HG03442 (cell line): ENCODE measurements around the gene USP27X.

ENCODE experiments used
- ATAC-seq: cut with Tn5 transposase; IDR thresholded peaks from one replicate; pipeline ENCODE4 v1.9.1; 2021; ENCODE audit warnings: mild to moderate bottlenecking, moderate library complexity; ENCODE audit not compliant: unreplicated experiment

Gene USP27X

DNA sequence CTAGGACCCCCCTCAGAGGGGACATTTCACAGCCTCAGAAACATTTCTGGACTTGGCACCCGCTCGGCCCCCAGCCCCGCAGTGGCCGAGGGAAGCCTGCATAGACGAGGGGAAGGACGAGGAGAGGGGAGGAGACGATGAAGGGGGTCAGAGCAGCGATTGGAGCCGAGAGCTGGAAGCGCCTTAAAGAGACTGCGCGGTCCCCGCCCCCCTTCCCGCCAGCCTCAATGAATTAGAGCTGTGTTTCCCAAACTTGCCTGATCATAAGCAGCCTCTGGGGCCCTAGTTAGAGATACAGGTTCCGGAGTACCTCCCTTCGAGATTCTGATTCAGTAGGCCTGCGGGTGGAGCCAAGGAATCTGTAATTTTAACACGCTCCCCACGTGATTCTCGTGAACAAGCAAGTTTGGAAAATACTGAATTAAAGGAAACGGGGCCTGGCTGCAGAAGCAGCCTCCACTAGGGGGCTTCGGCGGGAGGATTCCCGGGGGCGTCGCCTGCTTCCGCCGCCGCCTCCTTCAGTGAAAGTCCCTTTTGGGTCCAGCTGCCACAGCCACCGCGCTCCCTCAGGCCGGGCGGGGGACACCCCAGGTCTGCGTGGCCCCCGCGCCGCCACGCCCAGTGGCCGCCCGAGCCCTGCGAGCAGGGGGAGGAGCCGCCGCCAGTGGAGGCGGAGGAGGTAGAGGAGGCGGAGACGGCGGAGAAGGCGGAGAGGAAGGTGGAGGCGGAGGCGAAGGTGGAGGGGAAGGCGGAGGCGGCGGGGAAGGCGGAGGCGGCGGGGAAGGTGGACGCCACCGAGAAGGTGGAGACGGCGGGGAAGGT is at the start of gene USP27X:
USP27X (plus strand) TSS at position 651 of the 822 bp plus-strand sequence. CDS start 824 bp downstream, outside the sequence.
- peak; percentile 87 for ATAC-seq

DNA sequence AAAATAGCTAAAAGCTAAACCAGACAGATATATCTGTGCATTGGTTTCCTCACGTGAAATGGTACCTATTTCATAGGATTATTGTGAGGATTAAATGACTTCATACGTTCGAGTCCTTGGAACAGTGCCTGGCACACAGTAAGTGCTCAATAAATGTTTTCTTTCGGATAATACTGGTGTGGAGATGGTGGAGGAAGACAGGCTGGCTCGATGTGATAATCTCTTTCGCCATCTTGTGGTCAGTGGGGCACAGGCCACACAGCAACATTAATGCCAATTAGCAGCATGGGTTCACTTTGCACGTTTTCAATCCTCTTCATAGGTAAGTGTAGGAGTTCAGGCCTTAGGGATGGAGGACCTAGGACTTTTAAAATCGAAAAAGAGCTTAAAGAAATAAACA is 40.9 kb upstream of the USP27X start:
- no peak for ATAC-seq

DNA sequence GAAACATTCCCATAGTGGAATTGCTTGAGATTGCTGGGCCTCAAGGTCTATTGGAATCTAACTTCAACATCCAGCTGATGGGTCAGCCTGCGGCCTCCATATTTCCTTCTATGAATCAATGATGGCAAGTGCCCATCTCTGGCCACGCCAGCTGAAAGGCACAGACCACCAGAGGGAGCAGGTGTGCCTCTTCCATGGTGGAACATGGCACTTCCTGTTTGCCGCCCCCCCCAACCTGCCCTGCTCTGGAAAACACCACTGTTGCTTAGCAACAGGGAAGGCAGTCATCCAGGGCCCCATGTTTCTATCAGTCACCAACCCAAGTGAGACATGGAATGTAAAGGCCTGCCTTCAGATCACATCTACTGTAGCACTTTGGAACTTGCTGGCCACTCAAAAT is 38.6 kb upstream of the USP27X start:
- peak; percentile 72 for ATAC-seq

DNA sequence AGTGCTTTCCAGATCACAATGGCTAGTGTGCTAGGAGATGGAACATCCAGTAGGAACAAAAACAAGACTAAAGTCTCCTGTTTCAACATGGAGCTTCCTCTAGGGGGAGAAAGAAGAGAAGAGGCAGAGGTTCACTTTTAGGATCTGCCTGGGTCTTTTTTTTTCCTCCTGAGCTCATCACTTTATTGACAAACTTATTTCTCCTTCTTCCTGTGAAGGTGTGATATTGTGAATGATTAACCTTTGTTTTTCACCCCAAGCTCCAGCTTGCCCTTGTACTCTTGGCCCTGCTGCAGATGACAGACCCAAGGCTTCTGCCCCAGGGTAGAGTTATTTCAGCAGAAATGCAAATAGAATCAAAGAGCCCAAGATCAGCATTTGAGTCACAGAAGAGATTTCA is 36.7 kb upstream of the USP27X start:
- no peak for ATAC-seq

DNA sequence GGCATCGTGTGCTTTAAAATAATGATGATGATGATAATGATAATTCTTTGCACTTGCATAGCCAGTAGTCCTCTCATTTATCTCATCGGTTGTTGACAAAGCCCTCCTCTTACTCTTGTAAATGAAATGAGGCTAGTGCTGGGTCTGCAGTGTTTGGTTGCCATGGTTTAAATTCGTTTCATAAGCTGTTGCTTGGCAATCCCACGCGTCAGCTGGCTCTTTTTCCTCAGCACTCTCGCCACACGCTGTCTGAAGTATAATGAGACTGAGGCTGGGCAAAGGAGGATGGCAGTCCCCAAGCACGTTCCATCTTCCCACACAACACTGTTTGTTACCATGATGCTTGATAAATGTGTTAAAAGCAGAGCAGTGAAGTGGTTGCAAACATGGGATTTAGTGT is 34.7 kb upstream of the USP27X start:
- no peak for ATAC-seq

DNA sequence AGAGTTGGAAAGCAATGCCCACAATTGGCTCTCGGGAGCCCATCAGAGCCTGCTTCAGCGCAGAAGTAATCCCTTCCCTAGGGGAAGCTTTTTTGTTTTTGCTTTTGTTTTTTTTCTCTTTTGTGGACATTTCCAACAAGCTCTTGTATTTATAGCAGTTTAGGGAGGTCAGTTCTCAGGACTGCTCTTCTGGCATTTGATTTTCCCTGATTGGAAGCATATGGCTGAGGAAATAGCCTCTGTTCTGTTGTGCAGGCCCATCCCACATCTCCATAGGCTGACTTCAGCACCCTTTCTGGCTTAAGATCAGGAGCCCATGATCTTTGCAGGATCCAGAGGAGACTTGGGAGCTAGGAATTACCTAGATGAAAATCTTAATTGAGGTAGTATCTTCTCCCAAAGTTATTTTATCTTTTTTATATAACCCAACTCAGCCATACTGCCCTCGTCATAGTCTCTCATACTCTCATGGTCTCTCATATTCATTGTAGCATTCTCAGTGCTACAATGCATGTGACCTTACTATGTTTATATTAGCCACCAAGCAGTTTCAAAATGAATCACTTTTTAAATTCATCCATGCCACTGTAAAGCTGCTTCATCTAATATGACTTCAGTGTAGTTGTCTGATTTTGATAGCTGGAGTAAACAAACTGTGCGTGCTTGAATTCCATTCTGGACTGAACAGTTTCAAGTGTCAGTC is 33.4 kb upstream of the USP27X start:
- peak; percentile 82 for ATAC-seq

DNA sequence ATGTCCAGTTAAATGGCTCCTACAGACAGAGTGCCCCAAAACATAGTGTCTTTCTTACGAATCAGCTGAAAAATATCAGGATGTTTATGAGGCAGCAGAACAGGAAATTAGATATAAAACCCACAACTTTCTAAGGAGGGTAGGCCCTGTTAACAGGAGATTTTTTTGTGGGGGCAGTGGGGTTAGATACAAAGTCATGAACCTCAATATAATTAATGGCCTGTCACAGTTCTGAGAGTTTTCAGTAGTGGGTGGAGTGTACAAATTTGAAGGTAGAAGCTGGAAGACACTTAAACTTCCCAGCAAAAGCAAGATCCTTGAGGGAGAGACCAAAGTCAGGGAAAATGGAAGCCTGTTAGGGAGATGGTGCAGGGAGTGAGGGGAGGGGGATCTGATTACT is 32.8 kb upstream of the USP27X start:
- no peak for ATAC-seq

DNA sequence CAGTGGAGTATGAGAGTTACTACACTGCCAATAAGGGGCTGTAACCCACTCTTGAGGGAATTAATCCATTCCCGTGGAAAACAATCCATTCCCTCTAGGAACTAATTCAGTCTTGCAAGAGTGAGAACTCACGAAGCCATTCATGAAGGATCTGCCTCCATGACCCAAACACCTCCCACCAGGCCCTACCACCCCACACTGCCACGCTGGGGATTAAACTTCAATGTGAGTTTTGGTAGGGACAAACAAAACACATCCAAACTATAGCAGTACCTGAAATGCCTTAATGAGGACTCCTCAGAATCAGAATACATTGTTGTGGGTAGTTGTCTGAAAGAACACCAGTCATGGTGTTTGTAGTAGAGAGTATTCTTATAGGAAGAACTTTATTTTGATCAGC is 31.0 kb upstream of the USP27X start:
- ATAC-seq = no peak

DNA sequence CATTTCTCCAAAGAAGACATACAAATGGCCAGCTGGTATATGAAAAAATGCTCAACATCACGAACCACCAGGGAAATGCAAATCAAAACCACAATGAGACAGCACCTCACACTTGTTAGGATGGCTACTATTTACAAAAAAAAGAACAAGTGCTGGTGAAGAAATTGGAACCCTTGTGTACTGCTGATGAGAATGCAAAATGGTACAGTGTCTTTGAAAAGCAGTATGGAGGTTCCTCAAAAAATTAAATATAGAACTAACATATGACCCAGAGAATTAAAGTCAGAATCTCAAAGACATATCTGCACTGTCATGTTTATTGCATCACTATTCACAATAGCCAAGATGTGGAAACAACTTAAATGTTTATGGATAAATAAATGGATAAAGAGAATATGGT is 29.3 kb upstream of the USP27X start:
- ATAC-seq = no peak

DNA sequence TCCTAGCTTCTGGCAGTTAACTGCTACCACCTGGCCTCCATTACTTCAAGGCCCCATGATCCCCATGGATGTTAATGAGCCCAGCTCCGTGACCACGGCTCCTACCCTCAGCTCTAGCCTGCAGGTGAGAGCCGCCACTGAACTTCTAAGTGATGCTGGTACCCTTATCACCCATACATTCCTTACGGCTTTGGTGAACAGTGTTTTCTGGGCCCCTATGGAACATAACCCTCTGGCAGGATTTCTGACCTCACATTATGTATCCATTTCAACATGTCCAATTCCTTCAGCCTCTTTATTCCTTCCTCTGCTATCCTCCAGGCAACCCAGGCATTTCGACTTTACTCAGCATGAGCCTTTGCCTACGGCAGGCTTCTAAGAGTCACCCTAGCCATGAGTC is 25.6 kb upstream of the USP27X start:
- no peak for ATAC-seq

DNA sequence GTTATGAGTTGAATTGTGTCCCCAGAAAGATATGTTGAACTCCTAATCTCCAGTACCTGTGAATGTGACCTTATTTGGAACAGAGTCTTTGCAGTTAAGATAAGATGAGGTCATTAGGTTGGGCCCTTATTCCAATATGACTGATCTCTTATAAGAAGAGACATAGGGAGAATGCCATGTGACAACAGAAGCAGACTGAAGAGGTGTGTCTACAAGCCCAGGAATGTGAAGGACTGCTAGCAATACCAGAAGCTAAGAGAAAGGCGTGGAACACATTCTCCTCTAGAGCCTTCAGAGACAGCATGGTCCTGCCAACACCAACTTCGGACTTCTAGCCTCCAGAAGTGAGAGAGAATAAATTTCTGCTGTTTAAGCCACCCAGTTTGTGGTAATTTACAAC is 22.5 kb upstream of the USP27X start:
- ATAC-seq = no peak

DNA sequence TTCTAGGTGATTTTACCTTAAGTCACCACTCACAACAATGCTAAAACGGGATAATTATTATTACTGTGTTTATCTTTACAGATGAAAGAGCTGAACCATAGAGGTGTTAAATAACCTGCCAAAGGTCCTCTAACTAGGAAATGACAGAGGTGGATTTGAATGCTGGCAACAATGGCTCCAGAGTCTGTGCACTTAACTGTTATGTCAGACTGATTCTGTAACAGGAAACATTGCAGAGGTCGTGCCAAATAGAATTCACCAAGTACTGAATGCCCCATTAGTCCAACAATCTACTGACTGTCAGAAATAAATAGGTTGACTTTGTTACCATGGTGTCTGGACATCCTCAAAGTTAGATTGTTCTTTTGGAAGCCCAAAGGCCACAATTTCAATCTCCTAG is 20.9 kb upstream of the USP27X start:
- ATAC-seq = no peak

DNA sequence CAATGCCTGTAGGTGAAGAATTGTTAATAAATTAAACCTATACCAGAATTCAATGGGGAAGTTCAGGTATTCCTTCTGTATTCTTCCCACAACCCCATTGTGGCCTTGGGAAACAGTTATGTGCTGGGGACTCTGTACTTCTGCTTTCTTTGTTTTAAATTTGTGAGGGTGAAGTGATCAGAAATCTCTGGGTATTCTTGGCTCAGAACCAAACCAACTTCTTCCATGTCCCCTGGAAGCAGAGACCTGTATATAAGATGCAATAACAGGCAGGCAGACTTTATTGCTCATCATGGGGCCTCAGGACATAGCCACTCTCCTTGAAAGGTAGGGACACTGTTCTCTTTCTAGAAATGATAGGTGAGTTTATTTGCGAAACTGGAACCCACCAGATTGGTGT is 19.8 kb upstream of the USP27X start:
- no peak for ATAC-seq

DNA sequence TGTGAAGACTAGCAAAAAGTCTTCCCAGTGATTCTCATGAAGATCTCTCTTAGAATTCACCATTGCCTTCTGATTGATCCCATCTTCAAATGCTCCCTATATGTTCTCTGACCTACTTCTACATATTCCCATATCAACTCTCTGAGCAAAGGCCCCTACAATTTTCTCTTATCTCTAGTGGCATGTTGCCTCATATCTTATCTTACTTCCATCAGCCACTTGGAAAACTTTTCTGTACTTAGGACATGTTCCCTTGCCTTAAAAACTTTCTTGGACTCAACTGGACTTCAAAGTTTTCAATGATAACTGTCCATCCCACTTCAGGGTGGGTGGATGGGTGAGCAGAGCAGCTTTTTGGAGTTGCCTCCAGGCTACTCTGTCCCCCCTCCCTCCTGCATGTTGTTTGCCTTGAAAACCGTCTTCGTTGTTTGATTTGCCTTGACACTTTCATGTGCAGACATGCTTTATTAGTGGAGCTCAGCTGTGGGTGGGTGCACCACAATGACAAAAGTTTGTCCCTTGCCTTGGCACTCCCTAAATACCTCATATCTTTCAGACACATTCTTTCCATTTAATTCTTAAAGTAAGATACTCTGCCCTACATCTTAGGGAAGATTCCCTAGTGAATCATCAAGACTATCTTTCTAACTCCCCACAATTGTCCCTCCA is 18.3 kb upstream of the USP27X start:
- no peak for ATAC-seq

DNA sequence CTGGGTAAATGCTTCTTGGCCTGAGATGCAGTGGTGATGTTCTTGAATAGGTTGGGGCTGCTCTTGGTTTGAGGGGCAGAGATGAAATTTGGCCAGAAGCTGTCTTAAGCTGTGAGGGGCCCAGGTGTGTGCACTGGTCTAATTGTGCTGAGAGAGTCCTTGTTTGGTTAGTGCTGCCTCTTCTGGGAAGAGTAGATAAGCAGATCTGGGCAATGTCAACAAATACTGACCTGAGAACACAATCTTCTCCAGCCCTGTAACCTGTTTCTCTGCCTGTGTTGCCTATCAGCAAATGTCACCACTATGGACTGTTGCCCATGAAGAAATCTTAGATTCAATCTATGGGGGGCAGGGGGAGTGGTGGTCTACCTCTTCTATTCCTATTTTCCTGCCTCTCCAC is 17.2 kb upstream of the USP27X start:
- ATAC-seq = no peak

DNA sequence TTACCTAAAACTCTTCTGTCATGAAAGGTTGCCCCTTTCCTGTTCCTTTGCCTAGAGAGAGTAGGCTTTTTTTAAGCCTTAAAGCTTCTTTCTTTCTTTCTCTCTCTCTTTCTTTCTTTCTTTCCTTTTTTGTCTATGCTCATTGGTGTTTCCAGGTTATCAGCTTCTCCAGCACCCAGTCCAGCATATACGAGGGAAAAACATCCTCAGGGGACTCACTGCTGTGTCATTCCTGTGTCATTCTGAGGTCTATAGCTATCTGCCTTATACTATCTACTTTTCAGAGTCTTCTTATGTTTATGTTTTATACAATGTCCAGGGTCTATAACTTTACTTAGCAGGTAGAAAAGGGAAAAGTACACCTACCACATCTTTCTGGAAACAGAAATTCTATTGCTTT is 10.5 kb upstream of the USP27X start:
- no peak for ATAC-seq

DNA sequence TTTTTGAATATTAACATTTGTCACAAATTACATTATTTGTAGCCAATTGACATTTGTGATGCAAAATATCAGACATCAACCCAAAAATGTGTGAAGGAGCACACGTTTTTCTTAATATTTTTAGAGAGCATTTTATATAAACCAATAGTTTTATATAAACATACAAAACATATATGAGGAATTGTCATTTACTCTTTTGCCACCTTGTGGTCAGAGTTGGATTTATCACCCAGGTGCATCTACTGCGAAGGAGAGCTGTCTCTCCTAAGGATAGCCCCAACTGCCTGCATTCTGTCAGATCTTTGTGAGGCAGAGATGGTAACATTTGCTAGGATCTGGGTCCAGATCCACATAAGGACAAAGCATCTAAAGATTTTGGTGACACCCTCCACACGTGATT is 2.5 kb upstream of the USP27X start:
- no peak for ATAC-seq

DNA sequence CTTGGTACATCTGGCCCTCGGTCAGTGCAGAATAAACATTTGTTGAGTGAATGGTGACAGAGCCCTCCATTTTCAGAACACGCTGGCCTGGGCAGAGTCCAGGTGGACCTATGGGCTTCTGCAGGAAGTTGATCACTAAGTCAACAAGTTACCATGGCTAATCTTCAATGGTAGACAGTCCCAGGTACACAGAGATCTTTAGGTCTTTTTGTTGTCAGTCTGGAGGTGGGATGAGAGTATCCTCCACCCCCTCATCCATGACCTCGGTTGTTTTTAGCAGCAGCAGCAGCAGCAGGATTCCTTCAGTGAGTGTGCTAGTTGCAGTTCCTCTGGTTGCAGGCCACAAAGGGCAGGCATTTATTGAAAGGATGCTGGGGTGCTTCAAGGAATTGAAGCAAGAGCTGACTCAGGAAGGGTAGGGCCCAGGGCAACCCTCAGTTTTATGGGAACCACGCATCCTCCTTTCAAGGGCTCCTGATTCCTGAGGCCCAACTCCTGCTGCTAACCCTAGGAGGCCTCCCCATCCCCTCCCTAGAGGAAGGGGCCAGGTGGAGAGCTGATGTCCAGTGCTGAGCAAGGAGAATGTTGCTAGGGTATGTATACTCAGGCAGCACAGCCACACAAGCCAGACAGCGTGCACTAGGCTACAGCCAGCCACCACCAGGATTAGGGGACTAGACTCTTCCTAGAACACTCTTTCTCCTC is 1.7 kb upstream of the USP27X start:
- no peak for ATAC-seq

DNA sequence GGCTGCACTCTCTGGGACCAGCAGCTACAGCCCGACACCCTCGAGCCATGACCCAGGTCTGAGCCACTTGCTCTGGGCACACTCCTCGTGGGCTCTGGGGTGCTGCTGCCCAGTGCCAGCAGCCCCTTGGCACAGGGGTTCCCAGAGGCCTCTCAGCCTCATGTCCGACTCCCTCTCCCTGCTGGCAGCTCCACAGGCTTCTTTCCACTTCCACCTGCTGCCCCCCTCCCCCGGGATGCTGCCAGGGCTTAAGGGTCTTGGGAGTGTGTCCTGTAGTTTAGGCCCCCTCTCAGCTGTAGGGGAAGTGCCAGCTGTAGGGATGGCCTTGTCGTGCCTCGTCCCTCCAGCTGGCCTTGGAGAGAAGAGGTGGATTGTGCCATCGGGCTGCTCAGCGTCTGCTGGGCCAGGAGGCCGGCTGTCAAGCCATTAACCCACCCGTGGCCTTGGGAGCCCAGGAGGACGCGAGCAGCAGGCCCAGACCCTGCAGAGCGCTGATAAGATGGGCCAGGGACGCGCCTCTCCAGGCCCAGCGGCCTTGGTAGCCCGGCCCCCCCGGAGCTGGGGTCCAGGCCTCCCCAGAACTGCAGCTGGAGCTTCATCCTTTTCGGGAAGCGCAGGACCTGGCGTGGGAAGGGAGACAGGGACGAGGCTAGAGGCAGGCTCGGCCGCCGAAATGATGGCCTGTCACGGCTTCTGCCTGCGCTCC is 1.0 kb upstream of the USP27X start:
- no peak for ATAC-seq

DNA sequence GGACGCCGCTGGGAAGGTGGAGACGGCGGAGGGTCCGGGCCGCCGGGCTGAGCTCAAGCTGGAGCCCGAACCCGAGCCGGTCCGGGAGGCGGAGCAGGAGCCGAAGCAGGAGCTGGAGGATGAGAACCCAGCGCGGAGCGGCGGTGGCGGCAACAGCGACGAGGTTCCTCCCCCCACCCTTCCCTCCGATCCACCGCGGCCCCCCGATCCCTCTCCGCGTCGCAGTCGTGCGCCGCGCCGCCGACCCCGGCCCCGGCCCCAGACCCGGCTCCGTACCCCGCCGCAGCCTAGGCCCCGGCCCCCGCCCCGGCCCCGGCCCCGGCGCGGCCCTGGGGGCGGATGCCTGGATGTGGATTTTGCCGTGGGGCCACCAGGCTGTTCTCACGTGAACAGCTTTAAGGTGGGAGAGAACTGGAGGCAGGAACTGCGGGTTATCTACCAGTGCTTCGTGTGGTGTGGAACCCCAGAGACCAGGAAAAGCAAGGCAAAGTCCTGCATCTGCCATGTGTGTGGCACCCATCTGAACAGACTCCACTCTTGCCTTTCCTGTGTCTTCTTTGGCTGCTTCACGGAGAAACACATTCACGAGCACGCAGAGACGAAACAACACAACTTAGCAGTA is 483 bp downstream of the USP27X start:
- no peak for ATAC-seq
